DND-41 (cell line): Measurements from ENCODE around the gene AMFR.

Experiments used
- ATAC-seq: fragments of 200-7000 bp; cut with Tn5 transposase; 3 replicates; pipeline ENCODE4 v1.9.1; 2021; ENCODE audit warnings: low read depth; ENCODE audit not compliant: insufficient read depth
- DNase-seq: peaks from one replicate; pipeline ENCODE4 v3.0.0-alpha.2; 2020
- H2AFZ ChIP-seq: 2 replicates; pipeline ENCODE4 v1.6.0; 2012; ENCODE audit warnings: low read depth, low read length
- H3K27ac ChIP-seq: 2 replicates; pipeline ENCODE4 v1.5.1; 2012; ENCODE audit warnings: low read length, inconsistent platforms
- H3K27me3 ChIP-seq: fragments of 200-600 bp; sonication (generic); 2 replicates; pipeline ENCODE4 v1.6.0; 2012; ENCODE audit warnings: low read length, mild to moderate bottlenecking, inconsistent platforms; ENCODE audit not compliant: insufficient read depth, poor library complexity
- H3K36me3 ChIP-seq: 2 replicates; pipeline ENCODE4 v1.5.1; 2012; ENCODE audit warnings: low read length, inconsistent platforms; ENCODE audit not compliant: insufficient read depth
- H3K4me1 ChIP-seq: 2 replicates; pipeline ENCODE4 v1.5.1; 2012; ENCODE audit warnings: mild to moderate bottlenecking, low read length; ENCODE audit not compliant: insufficient read depth
- H3K4me2 ChIP-seq: 2 replicates; pipeline ENCODE4 v1.6.0; 2012; ENCODE audit warnings: mild to moderate bottlenecking, moderate library complexity, low read length, inconsistent platforms; ENCODE audit not compliant: insufficient read depth
- H3K4me3 ChIP-seq, 2 experiments: fragments of 200-600 bp in 1 of 2; shearing (Covaris generic) in 1 of 2; 2 replicates each; pipeline ENCODE4 v1.5.1; 2012 to 2016; ENCODE audit warnings: inconsistent platforms in 2 of 2, low read length in 2 of 2, mild to moderate bottlenecking in 2 of 2, low read depth in 1 of 2, moderate library complexity in 1 of 2
- H3K79me2 ChIP-seq: 2 replicates; pipeline ENCODE4 v1.6.0; 2012; ENCODE audit warnings: low read length, inconsistent platforms; ENCODE audit not compliant: insufficient read depth
- H3K9ac ChIP-seq: 2 replicates; pipeline ENCODE4 v1.6.0; 2012; ENCODE audit warnings: low read depth, mild to moderate bottlenecking, inconsistent platforms, low read length, moderate library complexity
- H3K9me3 ChIP-seq: 2 replicates; pipeline ENCODE4 v1.5.1; 2012; ENCODE audit warnings: low read length, moderate library complexity, mild to moderate bottlenecking, inconsistent platforms; ENCODE audit not compliant: insufficient read depth, severe bottlenecking
- H4K20me1 ChIP-seq: 2 replicates; pipeline ENCODE4 v1.6.0; 2012; ENCODE audit warnings: low read length; ENCODE audit not compliant: insufficient read depth
- CTCF ChIP-seq: IDR thresholded peaks from 2 replicates; pipeline ENCODE4 v1.5.1; 2012; ENCODE audit warnings: borderline replicate concordance, low read length, moderate library complexity, mild to moderate bottlenecking; ENCODE audit not compliant: poor library complexity, severe bottlenecking; ENCODE audit errors: extremely low read depth
- EZH2 ChIP-seq: IDR thresholded peaks from 3 replicates; pipeline ENCODE4 v1.6.1; 2012; ENCODE audit warnings: borderline replicate concordance, low read depth, mild to moderate bottlenecking, moderate library complexity, low read length, inconsistent platforms; ENCODE audit not compliant: severe bottlenecking

AMFR gene

GRCh38 chr16:56345406-56346050 is 79.8 kb downstream of the AMFR start:
- Histone ChIP-seq H3K27me3 (no peaks in the 10 kb centered on the region), H4K20me1 (peaks cover 6% of the 10 kb centered on the region; the same call in 1 of the 2 replicates), H3K27ac (no peak overlapping the region), H3K36me3 (peaks cover 38% of the 10 kb centered on the region), H3K4me2 (no peak overlapping the region), H3K4me1 (no peaks in the 10 kb centered on the region), H3K9ac (no peak overlapping the region), H2AFZ (no peak overlapping the region), H3K79me2 (no peaks in the 10 kb centered on the region), H3K9me3 (no peaks in the 10 kb centered on the region), H3K4me3 (no peak overlapping the region)
- TF ChIP-seq CTCF (no peak), EZH2 (no peak)
- ATAC-seq (no peak), DNase-seq (no peak)

GRCh38 chr16:56344518-56345405 is 80.6 kb downstream of the AMFR start:
- no peak overlapping the region for H3K27ac ChIP-seq
- H3K36me3 ChIP-seq: peaks cover 41% of the 10 kb centered on the region
- no peaks in the 10 kb centered on the region for H3K27me3 ChIP-seq
- H3K79me2 ChIP-seq: no peaks in the 10 kb centered on the region
- no peak overlapping the region for H3K4me2 ChIP-seq
- H3K9me3 ChIP-seq: no peaks in the 10 kb centered on the region
- no peak overlapping the region for H3K9ac ChIP-seq
- H3K4me3 ChIP-seq: no peak overlapping the region
- no peak for DNase-seq
- ATAC-seq: no peak
- H2AFZ ChIP-seq: no peak overlapping the region
- peaks cover 6% of the 10 kb centered on the region; the same call in 1 of the 2 replicates for H4K20me1 ChIP-seq
- H3K4me1 ChIP-seq: no peaks in the 10 kb centered on the region
- TF ChIP-seq EZH2: no peak
- no peak for TF ChIP-seq CTCF

GRCh38 chr16:56343661-56344517 is 81.5 kb downstream of the AMFR start:
- H3K9me3 ChIP-seq: no peaks in the 10 kb centered on the region
- H3K27ac ChIP-seq: no peak overlapping the region
- TF ChIP-seq EZH2 (no peak), CTCF (no peak)
- H3K4me3 ChIP-seq: no peak overlapping the region
- H3K9ac ChIP-seq: no peak overlapping the region
- no peak overlapping the region for H3K4me2 ChIP-seq
- H4K20me1 ChIP-seq: peaks cover 6% of the 10 kb centered on the region; the same call in 1 of the 2 replicates
- H2AFZ ChIP-seq: no peak overlapping the region
- no peaks in the 10 kb centered on the region for H3K79me2 ChIP-seq
- no peaks in the 10 kb centered on the region for H3K27me3 ChIP-seq
- no peak for ATAC-seq
- peak; percentile 14 for DNase-seq
- H3K36me3 ChIP-seq: peaks cover 46% of the 10 kb centered on the region
- H3K4me1 ChIP-seq: no peaks in the 10 kb centered on the region
